ENCODE data around the gene SMAD3.

GRCh38 chr15:67156834-67157233 is 91.4 kb downstream of the SMAD3 start:
- TF ChIP-seq YY1 (IDR thresholded peaks at IDR 0.05; ENCODE audit: insufficient read depth, insufficient read length) (no peak), ZNF274 (IDR thresholded peaks at IDR 0.05; ENCODE audit: low read depth, low read length) (no peak), SUZ12 (IDR thresholded peaks at IDR 0.05; ENCODE audit: extremely low read depth, insufficient read depth, insufficient read length) (no peak)
